MM.1S (cell line): ENCODE measurements around the gene DVL2.
A peak's percentile ranks its signal among the peaks of the same experiment; 100 is the strongest.

Source experiments
- DNase-seq: peaks from one replicate; pipeline ENCODE4 v3.0.0-alpha.2; 2015
- H2AFZ ChIP-seq: fragments of 300-600 bp; sonication (generic); 2 replicates; pipeline ENCODE4 v1.6.0; 2016; ENCODE audit warnings: antibody characterized with exemption, low read length
- H3F3A ChIP-seq: fragments of 300-600 bp; sonication (generic); 2 replicates; pipeline ENCODE4 v1.6.1; 2016; ENCODE audit warnings: mild to moderate bottlenecking, antibody characterized with exemption, low read length, moderate library complexity, mixed read lengths; ENCODE audit not compliant: insufficient read depth
- H3K27ac ChIP-seq: fragments of 300-600 bp; sonication (generic); 2 replicates; pipeline ENCODE4 v1.5.1; 2016; ENCODE audit warnings: mild to moderate bottlenecking, low read length
- H3K27me3 ChIP-seq: fragments of 300-600 bp; sonication (generic); replicated peaks from 2 replicates; pipeline ENCODE4 v1.6.0; 2016; ENCODE audit warnings: low read length; ENCODE audit not compliant: insufficient read depth
- H3K36me3 ChIP-seq: fragments of 300-600 bp; sonication (generic); replicated peaks from 2 replicates; pipeline ENCODE4 v1.6.1; 2016; ENCODE audit warnings: mild to moderate bottlenecking, low read length, mixed read lengths; ENCODE audit not compliant: insufficient read depth
- H3K4me1 ChIP-seq: fragments of 300-600 bp; sonication (generic); 2 replicates; pipeline ENCODE4 v1.6.1; 2016; ENCODE audit warnings: low read length, mixed read lengths
- H3K4me2 ChIP-seq: fragments of 300-600 bp; sonication (generic); 2 replicates; pipeline ENCODE4 v1.6.0; 2016; ENCODE audit warnings: low read depth, low read length
- H3K4me3 ChIP-seq: fragments of 300-600 bp; sonication (generic); 2 replicates; pipeline ENCODE4 v1.5.1; 2016; ENCODE audit warnings: low read length, mixed read lengths
- H3K79me2 ChIP-seq: fragments of 300-600 bp; sonication (generic); 2 replicates; pipeline ENCODE4 v1.6.1; 2016; ENCODE audit warnings: mixed run types, low read length, mixed read lengths
- H3K9ac ChIP-seq: fragments of 300-600 bp; sonication (generic); 2 replicates; pipeline ENCODE4 v1.6.1; 2016; ENCODE audit warnings: low read length, mixed read lengths
- H3K9me2 ChIP-seq: fragments of 300-600 bp; sonication (generic); replicated peaks from 2 replicates; pipeline ENCODE4 v1.6.1; 2016; ENCODE audit warnings: mild to moderate bottlenecking, low read length, mixed read lengths; ENCODE audit not compliant: insufficient read depth
- H3K9me3 ChIP-seq: fragments of 300-600 bp; sonication (generic); replicated peaks from 2 replicates; pipeline ENCODE4 v1.6.1; 2016; ENCODE audit warnings: mild to moderate bottlenecking, low read length, mixed read lengths; ENCODE audit not compliant: insufficient read depth
- H4K20me1 ChIP-seq: fragments of 300-600 bp; sonication (generic); 2 replicates; pipeline ENCODE4 v1.6.1; 2016; ENCODE audit warnings: mild to moderate bottlenecking, low read length, moderate library complexity, mixed read lengths; ENCODE audit not compliant: insufficient read depth
- CTCF ChIP-seq: fragments of 300-600 bp; sonication (generic); IDR thresholded peaks from 2 replicates; pipeline ENCODE4 v1.5.1; 2016; ENCODE audit warnings: antibody characterized with exemption, low read length, mixed read lengths
- EZH2 ChIP-seq: fragments of 300-600 bp; sonication (generic); optimal IDR thresholded peaks from 2 replicates; pipeline ENCODE3; 2017; ENCODE audit warnings: low read depth, mild to moderate bottlenecking, antibody characterized with exemption, low read length, mixed read lengths
- EZH2phosphoT487 ChIP-seq: fragments of 300-600 bp; sonication (generic); IDR thresholded peaks from 2 replicates; pipeline ENCODE4 v1.6.1; 2018; ENCODE audit warnings: antibody characterized with exemption, low read length

The DVL2 gene

GRCh38 chr17:7192271-7192937, 41.9 kb downstream of the DVL2 start:
- no peak overlapping the region for H3K27ac ChIP-seq
- DNase-seq, result no peak
- H3K9ac ChIP-seq, result no peak overlapping the region
- H3K9me2 ChIP-seq, result no peaks in the 10 kb centered on the region
- H2AFZ ChIP-seq, result no peak overlapping the region
- TF ChIP-seq CTCF, result no peak
- H4K20me1 ChIP-seq, result no peaks in the 10 kb centered on the region
- no peak overlapping the region for H3K4me3 ChIP-seq
- no peaks in the 10 kb centered on the region for H3K9me3 ChIP-seq
- H3K4me1 ChIP-seq, result no peaks in the 10 kb centered on the region
- no peaks in the 10 kb centered on the region for H3K79me2 ChIP-seq
- peaks cover 72% of the 10 kb centered on the region for H3K27me3 ChIP-seq
- H3F3A ChIP-seq, result no peaks in the 10 kb centered on the region
- H3K36me3 ChIP-seq, result no peaks in the 10 kb centered on the region
- H3K4me2 ChIP-seq, result no peak overlapping the region

GRCh38 chr17:7191571-7192270, 42.6 kb downstream of the DVL2 start:
- no peaks in the 10 kb centered on the region for H4K20me1 ChIP-seq
- peak; percentile 22 for DNase-seq
- no peaks in the 10 kb centered on the region for H3K79me2 ChIP-seq
- no peak overlapping the region for H2AFZ ChIP-seq
- no peaks in the 10 kb centered on the region for H3F3A ChIP-seq
- H3K9ac ChIP-seq, result no peak overlapping the region
- no peak overlapping the region for H3K27ac ChIP-seq
- peaks cover 67% of the 10 kb centered on the region for H3K27me3 ChIP-seq
- no peaks in the 10 kb centered on the region for H3K4me1 ChIP-seq
- H3K36me3 ChIP-seq, result no peaks in the 10 kb centered on the region
- no peaks in the 10 kb centered on the region for H3K9me2 ChIP-seq
- H3K4me3 ChIP-seq, result no peak overlapping the region
- no peaks in the 10 kb centered on the region for H3K9me3 ChIP-seq
- TF ChIP-seq CTCF (no peak), EZH2 (no peak), EZH2phosphoT487 (no peak)
- H3K4me2 ChIP-seq, result no peak overlapping the region

- Histone ChIP-seq H3K9ac (no peak overlapping the region), H3K36me3 (no peaks in the 10 kb centered on the region), H3K4me2 (no peak overlapping the region), H3K9me2 (no peaks in the 10 kb centered on the region), H3K4me1 (no peaks in the 10 kb centered on the region), H3K79me2 (no peaks in the 10 kb centered on the region), H2AFZ (no peak overlapping the region), H3K9me3 (no peaks in the 10 kb centered on the region), H4K20me1 (no peaks in the 10 kb centered on the region), H3F3A (no peaks in the 10 kb centered on the region), H3K27me3 (peaks cover 67% of the 10 kb centered on the region), H3K27ac (no peak overlapping the region), H3K4me3 (no peak overlapping the region)
- DNase-seq, result no peak
- no peak for TF ChIP-seq EZH2
- TF ChIP-seq EZH2phosphoT487, result no peak
- no peak for TF ChIP-seq CTCF
These were observed 43.2 kb downstream of the DVL2 start for GRCh38 chr17:7191069-7191468.
